HepG2 (cell line): ENCODE measurements around the gene FAM110C. TPM values are rescaled to one million over a fixed set of nuclear protein-coding genes. Genes with fewer than 3 reads are reported as not detected.

Source experiments
- ATAC-seq: fragments of 200-7000 bp; cut with Tn5 transposase; 3 replicates; pipeline ENCODE4 v1.9.1; 2020; ENCODE audit warnings: mild to moderate bottlenecking, moderate library complexity
- BruUV-seq: library from RNA; stranded (reverse); fragments of 400-500 nt; replicated peaks from 2 replicates; lab custom pipeline; 2021; lab: Mats Ljungman, UMichigan
- CTCF ChIA-PET: fragments of 300-600 bp; formaldehyde crosslinking; extraction: SDS; loops from one replicate; lab custom pipeline; 2021; ENCODE audit warnings: low total read pairs, inconsistent platforms, low intra/inter-chr PET ratio; lab: Yijun Ruan, JAX
- POLR2A ChIA-PET: fragments of 350-600 bp; sonication (Branson Sonifier 250); formaldehyde crosslinking; loops from one replicate; lab custom pipeline; 2020; ENCODE audit warnings: antibody characterized with exemption, inconsistent platforms; lab: Yijun Ruan, JAX
- DNase-seq: peaks from one replicate; pipeline ENCODE4 v3.0.0-alpha.2; 2015; ENCODE audit warnings: low spot score
- FAIRE-seq: peaks from 3 replicates; lab custom pipeline; 2011; peaks lifted over from hg19 to GRCh38; lab: Jason Lieb, UNC
- H2AFZ ChIP-seq: one replicate; pipeline ENCODE4 v1.6.1; 2011; ENCODE audit warnings: low read length, inconsistent platforms
- H3K27ac ChIP-seq: fragments of 300-600 bp; 3 replicates; pipeline ENCODE4 v1.8.0; 2011; ENCODE audit warnings: mixed run types, mild to moderate bottlenecking, mixed read lengths, low read length, inconsistent platforms; ENCODE audit not compliant: insufficient read depth; ENCODE audit errors: extremely low read length
- H3K27me3 ChIP-seq, 2 experiments: fragments of 200-600 bp in 1 of 2; 2 replicates in 1 of 2; 3 replicates in 1 of 2; pipeline versions ENCODE4 v1.6.0 to v1.8.0; 2011; ENCODE audit warnings: low read length in 2 of 2, mild to moderate bottlenecking in 2 of 2, moderate library complexity in 2 of 2, inconsistent platforms in 1 of 2; ENCODE audit not compliant: insufficient read depth in 2 of 2, control insufficient read depth in 1 of 2
- H3K36me3 ChIP-seq, 2 experiments: fragments of 200-600 bp in 1 of 2; replicated peaks in 1 of 2; 2 replicates in 1 of 2; 3 replicates in 1 of 2; pipeline versions ENCODE4 v1.5.1 to v1.8.0; 2011; ENCODE audit warnings: low read length in 2 of 2, inconsistent platforms in 1 of 2; ENCODE audit not compliant: insufficient read depth in 2 of 2, control insufficient read depth in 1 of 2
- H3K4me1 ChIP-seq: 2 replicates; pipeline ENCODE4 v1.5.1; 2012; ENCODE audit warnings: low read length, inconsistent platforms; ENCODE audit not compliant: insufficient read depth
- H3K4me2 ChIP-seq: 2 replicates; pipeline ENCODE4 v1.6.0; 2011; ENCODE audit warnings: low read depth, low read length, inconsistent platforms
- H3K4me3 ChIP-seq, 3 experiments: fragments of 200-600 bp in 1 of 3; sonication (generic), shearing (Covaris generic) in 1 of 3; replicated peaks in 1 of 3; 2 replicates each; pipeline ENCODE4 v1.5.1; 2011 to 2016; ENCODE audit warnings: low read length in 3 of 3, inconsistent platforms in 2 of 3, low read depth in 2 of 3, mild to moderate bottlenecking in 2 of 3, control low read depth in 1 of 3, mixed read lengths in 1 of 3; ENCODE audit not compliant: insufficient read depth in 1 of 3
- H3K79me2 ChIP-seq: one replicate; pipeline ENCODE4 v1.6.1; 2011; ENCODE audit warnings: low read length, inconsistent platforms; ENCODE audit not compliant: insufficient read depth
- H3K9ac ChIP-seq: 2 replicates; pipeline ENCODE4 v1.6.0; 2011; ENCODE audit warnings: mild to moderate bottlenecking, low read depth, low read length, inconsistent platforms; ENCODE audit not compliant: insufficient read depth
- H3K9me3 ChIP-seq: 2 replicates; pipeline ENCODE4 v1.5.1; 2012; ENCODE audit warnings: mild to moderate bottlenecking, low read length
- H4K20me1 ChIP-seq: 2 replicates; pipeline ENCODE4 v1.6.0; 2011; ENCODE audit warnings: inconsistent platforms, mild to moderate bottlenecking, low read length, moderate library complexity; ENCODE audit not compliant: insufficient read depth
- DNMT1 ChIP-seq: sonication (generic); formaldehyde crosslinking; IDR thresholded peaks from 2 replicates; pipeline ENCODE4 v1.5.1; 2020; ENCODE audit warnings: mild to moderate bottlenecking, missing genetic modification reagents
- NFE2L1 ChIP-seq: sonication (generic); formaldehyde crosslinking; IDR thresholded peaks from 2 replicates; pipeline ENCODE4 v1.4.0; 2020; ENCODE audit warnings: missing genetic modification reagents, mild to moderate bottlenecking, borderline replicate concordance
- SYNCRIP ChIP-seq: fragments of 200-400 bp; formaldehyde crosslinking; IDR thresholded peaks from 2 replicates; pipeline ENCODE4 v1.6.1; 2018; ENCODE audit warnings: mild to moderate bottlenecking, low read depth, low read length; ENCODE audit not compliant: insufficient read depth
- THAP11 ChIP-seq: IDR thresholded peaks from 2 replicates; pipeline ENCODE4 v1.6.1; 2016; ENCODE audit warnings: missing biosample characterization, missing genetic modification reagents
- ZNF230 ChIP-seq: sonication (generic); formaldehyde crosslinking; IDR thresholded peaks from 2 replicates; pipeline ENCODE4 v1.4.0; 2020; ENCODE audit warnings: mild to moderate bottlenecking, missing genetic modification reagents
- ZSCAN9 ChIP-seq: IDR thresholded peaks from 2 replicates; pipeline ENCODE4 v1.6.1; 2016; ENCODE audit warnings: borderline replicate concordance
- whole genome bisulfite sequencing: methylation state at CpG from one replicate; pipeline ENCODE4 v1.1.6; 2017; ENCODE audit warnings: low lambda C conversion rate; 5-methylcytosine and 5-hydroxymethylcytosine counted together
- in situ Hi-C: cut with HindIII; loops from 2 replicates; pipeline ENCODE4 v1.10.0; 2017; ENCODE audit warnings: low pct_unique_long_range_greater_than_20kb; ENCODE audit not compliant: extremely low pct_ligation_motif_present
- intact Hi-C: fragments of 100-400 bp; cut with micrococcal nuclease; formaldehyde crosslinking; loops from one replicate; pipeline ENCODE4 v1.10.0; 2022; ENCODE audit not compliant: unreplicated experiment
- polyA plus RNA-seq, 8 experiments: library from polyadenylated mRNA; depleted of rRNA in 3 of 8; stranded (reverse) in 7 of 8; unstranded in 1 of 8; fragments of >200 nt; fragmentation: Illumina TruSeq in 4 of 8; extraction: Trizol in 4 of 8; gene quantifications; 2 replicates each; pipeline versions ENCODE4 v1.2.1 to v1.2.3, GENCODE V29; 2011 to 2016; ENCODE audit warnings: low read depth in 4 of 8, missing spikeins in 1 of 8, mixed read lengths in 1 of 8; ENCODE audit not compliant: insufficient read depth in 1 of 8
- total RNA-seq, 5 experiments: library from RNA; depleted of rRNA; stranded (reverse); fragments of >200 nt; fragmentation: Illumina TruSeq; extraction: Trizol; gene quantifications; 2 replicates each; pipeline ENCODE4 v1.2.3, GENCODE V29; 2016; ENCODE audit warnings: low read depth in 1 of 5
- TF ChIP-seq, protein P1 (sequence below): sonication (generic); formaldehyde crosslinking; IDR thresholded peaks from 2 replicates; pipeline ENCODE4 v1.4.0; 2020; ENCODE audit warnings: missing genetic modification reagents
- TF ChIP-seq, protein P2 (sequence below), 2 experiments: fragments of 450-650 bp in 1 of 2; sonication (generic) in 1 of 2; formaldehyde crosslinking; IDR thresholded peaks; 2 replicates each; pipeline versions ENCODE4 v1.5.0 to v1.8.0; 2020 to 2022; ENCODE audit warnings: mild to moderate bottlenecking in 1 of 2, missing genetic modification reagents in 1 of 2
- TF ChIP-seq, protein P3 (sequence below): sonication (generic); formaldehyde crosslinking; IDR thresholded peaks from 2 replicates; pipeline ENCODE4 v1.4.0; 2020; ENCODE audit warnings: missing genetic modification reagents
- TF ChIP-seq, protein P4 (sequence below): sonication (generic); formaldehyde crosslinking; IDR thresholded peaks from 2 replicates; pipeline ENCODE4 v1.4.0; 2020; ENCODE audit warnings: missing genetic modification reagents
- TF ChIP-seq, protein P5 (sequence below): sonication (generic); formaldehyde crosslinking; IDR thresholded peaks from 2 replicates; pipeline ENCODE4 v1.8.0; 2022; ENCODE audit warnings: missing genetic modification reagents, mild to moderate bottlenecking, borderline replicate concordance

FAM110C gene
- total and polyA plus RNA-seq, 2 of the 13 experiments (the other 11 are each of a cell fraction or from before 2014, with no cell fraction given), result 1.2 to 3.5 TPM

DNA sequence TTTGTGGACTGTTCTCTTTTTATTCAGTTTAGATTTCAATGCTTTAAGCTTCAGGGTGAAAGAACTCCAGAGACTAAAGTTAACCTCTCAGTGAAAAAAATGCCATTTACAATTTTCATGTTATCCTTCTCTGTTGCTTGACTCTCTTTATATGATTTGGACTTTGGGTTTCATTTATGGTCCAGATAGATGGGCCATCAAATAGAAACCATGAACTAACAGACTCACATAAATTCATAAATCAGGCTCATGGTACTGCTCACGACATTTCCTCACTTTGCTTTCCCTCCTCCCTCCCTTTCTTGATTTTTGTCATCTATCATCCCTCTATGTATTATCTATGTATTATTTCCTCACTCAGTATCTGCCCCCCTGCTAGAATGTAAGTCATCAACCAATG is 10.0 kb downstream of the FAM110C start (continued):
- TF ChIP-seq, protein P1, sequence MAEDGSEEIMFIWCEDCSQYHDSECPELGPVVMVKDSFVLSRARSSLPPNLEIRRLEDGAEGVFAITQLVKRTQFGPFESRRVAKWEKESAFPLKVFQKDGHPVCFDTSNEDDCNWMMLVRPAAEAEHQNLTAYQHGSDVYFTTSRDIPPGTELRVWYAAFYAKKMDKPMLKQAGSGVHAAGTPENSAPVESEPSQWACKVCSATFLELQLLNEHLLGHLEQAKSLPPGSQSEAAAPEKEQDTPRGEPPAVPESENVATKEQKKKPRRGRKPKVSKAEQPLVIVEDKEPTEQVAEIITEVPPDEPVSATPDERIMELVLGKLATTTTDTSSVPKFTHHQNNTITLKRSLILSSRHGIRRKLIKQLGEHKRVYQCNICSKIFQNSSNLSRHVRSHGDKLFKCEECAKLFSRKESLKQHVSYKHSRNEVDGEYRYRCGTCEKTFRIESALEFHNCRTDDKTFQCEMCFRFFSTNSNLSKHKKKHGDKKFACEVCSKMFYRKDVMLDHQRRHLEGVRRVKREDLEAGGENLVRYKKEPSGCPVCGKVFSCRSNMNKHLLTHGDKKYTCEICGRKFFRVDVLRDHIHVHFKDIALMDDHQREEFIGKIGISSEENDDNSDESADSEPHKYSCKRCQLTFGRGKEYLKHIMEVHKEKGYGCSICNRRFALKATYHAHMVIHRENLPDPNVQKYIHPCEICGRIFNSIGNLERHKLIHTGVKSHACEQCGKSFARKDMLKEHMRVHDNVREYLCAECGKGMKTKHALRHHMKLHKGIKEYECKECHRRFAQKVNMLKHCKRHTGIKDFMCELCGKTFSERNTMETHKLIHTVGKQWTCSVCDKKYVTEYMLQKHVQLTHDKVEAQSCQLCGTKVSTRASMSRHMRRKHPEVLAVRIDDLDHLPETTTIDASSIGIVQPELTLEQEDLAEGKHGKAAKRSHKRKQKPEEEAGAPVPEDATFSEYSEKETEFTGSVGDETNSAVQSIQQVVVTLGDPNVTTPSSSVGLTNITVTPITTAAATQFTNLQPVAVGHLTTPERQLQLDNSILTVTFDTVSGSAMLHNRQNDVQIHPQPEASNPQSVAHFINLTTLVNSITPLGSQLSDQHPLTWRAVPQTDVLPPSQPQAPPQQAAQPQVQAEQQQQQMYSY (CRISPR knock-in tag), result no peak
- TF ChIP-seq NFE2L1, result no peak

DNA sequence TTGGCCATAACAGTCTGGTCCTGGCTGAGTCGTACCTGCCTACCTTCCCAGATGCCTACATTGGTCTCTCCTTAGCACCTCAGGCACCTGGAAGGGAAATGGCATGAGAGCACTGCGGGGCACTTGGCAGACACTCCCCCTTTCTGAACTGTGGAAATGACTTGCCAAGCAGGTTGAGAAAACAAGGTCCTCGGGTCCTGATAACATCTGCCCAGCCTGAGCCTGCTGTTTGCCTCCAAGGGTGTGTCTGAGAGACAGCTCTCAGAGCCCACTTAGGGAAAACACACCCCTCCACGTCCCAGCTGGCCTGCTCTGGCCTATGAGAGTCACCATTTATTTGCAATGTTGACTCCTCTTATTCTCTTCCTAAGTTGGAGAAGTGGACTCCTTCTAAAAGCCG is 10.5 kb downstream of the FAM110C start:
- H3K36me3 ChIP-seq, result no peaks in the 10 kb centered on the region
- H3K4me3 ChIP-seq, result no peak overlapping the region
- 7% methylated on average over 4 of the region's 5 CpGs for WGBS
- no peak for DNase-seq
- peaks cover 7% of the 10 kb centered on the region; the same call in 1 of the 2 replicates for H3K4me1 ChIP-seq
- intact Hi-C loops, result no loop called here
- peaks cover 0 to 19% of the 10 kb centered on the region in 2 experiments; a peak in 1 of 5 replicates for H3K27me3 ChIP-seq
- H4K20me1 ChIP-seq, result no peaks in the 10 kb centered on the region
- in situ Hi-C loops, result no loop called here
- no peak overlapping the region for H3K27ac ChIP-seq
- ChIA-PET POLR2A (no interaction called here), CTCF (no interaction called here)
- no peak for ATAC-seq
- H3K79me2 ChIP-seq, result no peaks in the 10 kb centered on the region
- no peak overlapping the region for H3K9ac ChIP-seq
- no peak overlapping the region for H2AFZ ChIP-seq
- no peak overlapping the region for H3K4me2 ChIP-seq
- BruUV-seq, result no TSS peak
- FAIRE-seq, result no peak
- H3K9me3 ChIP-seq, result no peaks in the 10 kb centered on the region
- TF ChIP-seq DNMT1 (CRISPR knock-in tag) (no peak), SYNCRIP (no peak), THAP11 (CRISPR knock-in tag) (no peak), ZSCAN9 (CRISPR knock-in tag) (no peak), ZNF230 (CRISPR knock-in tag) (no peak)
- TF ChIP-seq, protein P2, sequence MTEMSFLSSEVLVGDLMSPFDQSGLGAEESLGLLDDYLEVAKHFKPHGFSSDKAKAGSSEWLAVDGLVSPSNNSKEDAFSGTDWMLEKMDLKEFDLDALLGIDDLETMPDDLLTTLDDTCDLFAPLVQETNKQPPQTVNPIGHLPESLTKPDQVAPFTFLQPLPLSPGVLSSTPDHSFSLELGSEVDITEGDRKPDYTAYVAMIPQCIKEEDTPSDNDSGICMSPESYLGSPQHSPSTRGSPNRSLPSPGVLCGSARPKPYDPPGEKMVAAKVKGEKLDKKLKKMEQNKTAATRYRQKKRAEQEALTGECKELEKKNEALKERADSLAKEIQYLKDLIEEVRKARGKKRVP (CRISPR knock-in tag; IDR thresholded peaks at IDR 0.05), result no peak
- TF ChIP-seq, protein P3, sequence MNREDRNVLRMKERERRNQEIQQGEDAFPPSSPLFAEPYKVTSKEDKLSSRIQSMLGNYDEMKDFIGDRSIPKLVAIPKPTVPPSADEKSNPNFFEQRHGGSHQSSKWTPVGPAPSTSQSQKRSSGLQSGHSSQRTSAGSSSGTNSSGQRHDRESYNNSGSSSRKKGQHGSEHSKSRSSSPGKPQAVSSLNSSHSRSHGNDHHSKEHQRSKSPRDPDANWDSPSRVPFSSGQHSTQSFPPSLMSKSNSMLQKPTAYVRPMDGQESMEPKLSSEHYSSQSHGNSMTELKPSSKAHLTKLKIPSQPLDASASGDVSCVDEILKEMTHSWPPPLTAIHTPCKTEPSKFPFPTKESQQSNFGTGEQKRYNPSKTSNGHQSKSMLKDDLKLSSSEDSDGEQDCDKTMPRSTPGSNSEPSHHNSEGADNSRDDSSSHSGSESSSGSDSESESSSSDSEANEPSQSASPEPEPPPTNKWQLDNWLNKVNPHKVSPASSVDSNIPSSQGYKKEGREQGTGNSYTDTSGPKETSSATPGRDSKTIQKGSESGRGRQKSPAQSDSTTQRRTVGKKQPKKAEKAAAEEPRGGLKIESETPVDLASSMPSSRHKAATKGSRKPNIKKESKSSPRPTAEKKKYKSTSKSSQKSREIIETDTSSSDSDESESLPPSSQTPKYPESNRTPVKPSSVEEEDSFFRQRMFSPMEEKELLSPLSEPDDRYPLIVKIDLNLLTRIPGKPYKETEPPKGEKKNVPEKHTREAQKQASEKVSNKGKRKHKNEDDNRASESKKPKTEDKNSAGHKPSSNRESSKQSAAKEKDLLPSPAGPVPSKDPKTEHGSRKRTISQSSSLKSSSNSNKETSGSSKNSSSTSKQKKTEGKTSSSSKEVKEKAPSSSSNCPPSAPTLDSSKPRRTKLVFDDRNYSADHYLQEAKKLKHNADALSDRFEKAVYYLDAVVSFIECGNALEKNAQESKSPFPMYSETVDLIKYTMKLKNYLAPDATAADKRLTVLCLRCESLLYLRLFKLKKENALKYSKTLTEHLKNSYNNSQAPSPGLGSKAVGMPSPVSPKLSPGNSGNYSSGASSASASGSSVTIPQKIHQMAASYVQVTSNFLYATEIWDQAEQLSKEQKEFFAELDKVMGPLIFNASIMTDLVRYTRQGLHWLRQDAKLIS (CRISPR knock-in tag), result no peak
- TF ChIP-seq, protein P4, sequence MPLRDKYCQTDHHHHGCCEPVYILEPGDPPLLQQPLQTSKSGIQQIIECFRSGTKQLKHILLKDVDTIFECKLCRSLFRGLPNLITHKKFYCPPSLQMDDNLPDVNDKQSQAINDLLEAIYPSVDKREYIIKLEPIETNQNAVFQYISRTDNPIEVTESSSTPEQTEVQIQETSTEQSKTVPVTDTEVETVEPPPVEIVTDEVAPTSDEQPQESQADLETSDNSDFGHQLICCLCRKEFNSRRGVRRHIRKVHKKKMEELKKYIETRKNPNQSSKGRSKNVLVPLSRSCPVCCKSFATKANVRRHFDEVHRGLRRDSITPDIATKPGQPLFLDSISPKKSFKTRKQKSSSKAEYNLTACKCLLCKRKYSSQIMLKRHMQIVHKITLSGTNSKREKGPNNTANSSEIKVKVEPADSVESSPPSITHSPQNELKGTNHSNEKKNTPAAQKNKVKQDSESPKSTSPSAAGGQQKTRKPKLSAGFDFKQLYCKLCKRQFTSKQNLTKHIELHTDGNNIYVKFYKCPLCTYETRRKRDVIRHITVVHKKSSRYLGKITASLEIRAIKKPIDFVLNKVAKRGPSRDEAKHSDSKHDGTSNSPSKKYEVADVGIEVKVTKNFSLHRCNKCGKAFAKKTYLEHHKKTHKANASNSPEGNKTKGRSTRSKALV (CRISPR knock-in tag), result no peak
- TF ChIP-seq, protein P5, sequence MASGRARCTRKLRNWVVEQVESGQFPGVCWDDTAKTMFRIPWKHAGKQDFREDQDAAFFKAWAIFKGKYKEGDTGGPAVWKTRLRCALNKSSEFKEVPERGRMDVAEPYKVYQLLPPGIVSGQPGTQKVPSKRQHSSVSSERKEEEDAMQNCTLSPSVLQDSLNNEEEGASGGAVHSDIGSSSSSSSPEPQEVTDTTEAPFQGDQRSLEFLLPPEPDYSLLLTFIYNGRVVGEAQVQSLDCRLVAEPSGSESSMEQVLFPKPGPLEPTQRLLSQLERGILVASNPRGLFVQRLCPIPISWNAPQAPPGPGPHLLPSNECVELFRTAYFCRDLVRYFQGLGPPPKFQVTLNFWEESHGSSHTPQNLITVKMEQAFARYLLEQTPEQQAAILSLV (CRISPR knock-in tag), result no peak
